LNCaP clone FGC (cell line): ENCODE data around the gene PANX2.

ENCODE experiments used
- DNase-seq: peaks from one replicate; pipeline ENCODE4 v3.0.0-alpha.2; 2011; ENCODE audit warnings: low read depth
- H3K4me3 ChIP-seq: 2 replicates; pipeline ENCODE4 v1.5.1; 2011; ENCODE audit warnings: mild to moderate bottlenecking, low read depth, low read length, control low read depth
- TF ChIP-seq, protein P1 (sequence below): IDR thresholded peaks from 2 replicates; pipeline ENCODE4 v1.5.1; 2012; ENCODE audit warnings: mild to moderate bottlenecking; ENCODE audit not compliant: control insufficient read depth, insufficient read depth; ENCODE audit errors: extremely low read depth

PANX2 gene

DNA sequence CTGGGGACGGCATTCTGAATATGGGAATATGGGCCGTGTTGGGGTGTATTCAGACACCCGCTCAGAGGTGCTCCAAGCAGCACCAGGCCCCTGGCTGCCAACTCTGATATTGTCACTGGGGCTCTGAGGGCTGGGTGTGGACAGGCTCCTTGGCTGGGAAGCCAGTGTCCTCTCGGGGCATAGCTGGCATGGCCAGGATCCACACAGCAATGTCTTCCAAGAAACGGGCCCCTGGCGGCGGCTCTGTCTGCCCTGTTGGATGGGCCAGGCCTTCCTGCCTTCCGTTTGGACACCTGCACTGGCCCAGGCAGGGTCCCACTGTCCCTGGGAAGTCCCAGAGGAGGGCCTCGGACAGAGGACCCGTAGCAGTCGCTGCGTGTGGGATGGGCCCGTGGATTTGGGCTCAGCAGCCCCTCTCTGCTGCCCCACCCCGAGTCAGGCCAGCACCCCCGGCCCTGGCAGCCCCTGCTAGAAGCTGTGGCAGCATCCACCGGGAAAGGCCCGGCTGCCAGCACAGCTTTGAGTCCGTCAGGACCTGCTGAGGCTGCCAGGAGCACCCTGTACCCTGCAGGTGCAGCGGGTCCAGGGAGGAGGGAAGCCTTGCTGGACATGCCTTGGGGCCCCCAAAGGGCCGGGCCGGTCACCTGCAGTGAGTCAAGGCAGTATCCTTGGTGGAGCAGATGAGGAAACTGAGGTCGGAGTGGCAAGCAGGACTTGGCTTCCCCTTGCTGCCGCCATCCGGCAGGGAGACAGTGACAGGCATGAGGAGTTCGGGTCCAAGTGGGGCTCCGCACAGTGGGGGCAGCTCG lies 4.1 kb downstream of the PANX2 start:
- no peak overlapping the region for H3K4me3 ChIP-seq
- TF ChIP-seq, protein P1, sequence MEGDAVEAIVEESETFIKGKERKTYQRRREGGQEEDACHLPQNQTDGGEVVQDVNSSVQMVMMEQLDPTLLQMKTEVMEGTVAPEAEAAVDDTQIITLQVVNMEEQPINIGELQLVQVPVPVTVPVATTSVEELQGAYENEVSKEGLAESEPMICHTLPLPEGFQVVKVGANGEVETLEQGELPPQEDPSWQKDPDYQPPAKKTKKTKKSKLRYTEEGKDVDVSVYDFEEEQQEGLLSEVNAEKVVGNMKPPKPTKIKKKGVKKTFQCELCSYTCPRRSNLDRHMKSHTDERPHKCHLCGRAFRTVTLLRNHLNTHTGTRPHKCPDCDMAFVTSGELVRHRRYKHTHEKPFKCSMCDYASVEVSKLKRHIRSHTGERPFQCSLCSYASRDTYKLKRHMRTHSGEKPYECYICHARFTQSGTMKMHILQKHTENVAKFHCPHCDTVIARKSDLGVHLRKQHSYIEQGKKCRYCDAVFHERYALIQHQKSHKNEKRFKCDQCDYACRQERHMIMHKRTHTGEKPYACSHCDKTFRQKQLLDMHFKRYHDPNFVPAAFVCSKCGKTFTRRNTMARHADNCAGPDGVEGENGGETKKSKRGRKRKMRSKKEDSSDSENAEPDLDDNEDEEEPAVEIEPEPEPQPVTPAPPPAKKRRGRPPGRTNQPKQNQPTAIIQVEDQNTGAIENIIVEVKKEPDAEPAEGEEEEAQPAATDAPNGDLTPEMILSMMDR, result no peak
- no peak for DNase-seq

- H3K4me3 ChIP-seq, result no peak overlapping the region
- TF ChIP-seq, protein P1, result no peak
- no peak for DNase-seq
Observed at GRCh38 chr22:50175191-50175461, 4.6 kb downstream of the PANX2 start.

DNA sequence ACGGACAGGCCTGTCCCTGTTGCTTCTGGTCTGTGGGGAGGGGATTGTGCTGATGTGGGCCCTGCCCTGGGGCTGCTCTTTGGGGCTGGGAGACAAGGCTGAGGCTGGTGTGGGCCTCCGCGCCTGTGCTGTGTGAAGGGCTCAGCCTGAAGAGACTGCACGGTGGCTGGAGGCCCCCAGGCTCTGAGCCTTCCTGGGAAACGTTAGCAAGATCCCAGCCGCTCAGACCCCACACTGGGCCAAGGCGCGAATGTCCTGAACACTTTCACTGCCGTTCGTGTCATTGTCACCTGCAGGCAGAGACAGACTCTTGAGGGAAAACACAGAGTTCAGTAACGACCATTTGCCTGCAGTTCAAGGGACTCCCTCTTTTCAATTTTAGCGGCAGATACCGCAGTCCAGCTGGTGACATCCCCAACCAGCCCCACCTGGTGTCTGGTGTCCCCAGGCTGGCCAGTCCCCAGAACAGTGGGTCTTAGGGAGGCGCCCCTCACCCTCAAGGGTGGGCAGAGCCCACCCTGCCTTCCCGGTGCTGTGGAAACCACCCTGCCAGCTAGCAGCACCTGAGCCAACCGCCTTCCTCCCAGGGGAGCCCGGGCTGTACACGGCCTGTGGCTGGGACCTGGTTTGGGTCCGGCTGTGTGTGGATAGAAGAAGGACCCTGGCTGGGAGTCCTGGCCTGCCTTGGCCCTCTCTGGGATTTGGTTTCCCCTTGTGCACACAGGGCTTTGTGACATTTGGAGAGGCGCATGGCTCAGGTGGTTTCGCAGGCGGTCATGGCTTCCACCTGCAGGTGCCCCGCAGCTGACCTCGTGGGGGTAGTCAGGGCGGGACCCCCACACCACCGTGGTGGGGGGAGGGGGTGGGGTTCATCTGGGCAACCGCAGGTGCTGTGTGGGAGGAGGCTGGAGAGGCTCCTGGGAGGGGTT lies 5.7 kb downstream of the PANX2 start:
- TF ChIP-seq, protein P1, result no peak
- no peak for DNase-seq
- no peak overlapping the region for H3K4me3 ChIP-seq

- TF ChIP-seq, protein P1, result no peak
- H3K4me3 ChIP-seq, result no peak overlapping the region
- no peak for DNase-seq
Observed at GRCh38 chr22:50176850-50177536, 6.5 kb downstream of the PANX2 start.

GRCh38 chr22:50177537-50178470 lies 7.3 kb downstream of the PANX2 start:
- TF ChIP-seq, protein P1, result no peak
- no peak overlapping the region for H3K4me3 ChIP-seq
- DNase-seq, result no peak

GRCh38 chr22:50178471-50178864 lies 7.9 kb downstream of the PANX2 start:
- no peak for DNase-seq
- no peak overlapping the region for H3K4me3 ChIP-seq
- TF ChIP-seq, protein P1, result no peak
